Stimulated activated CD8-positive, alpha-beta memory T cell treated with anti-CD3 and anti-CD28 coated beads, Interleukin-12 subunit alpha, Interleukin-12 subunit beta, amount 100 ng/mL, for 24 hours (primary cell): Measurements from ENCODE around the gene GIT2.
"Not testable (repeated sequence)": the region's sequence is repeated elsewhere in the genome, so short reads cannot be mapped to it uniquely, and the experiment has no call there.

Experiments
- DNase-seq: peaks from one replicate; pipeline ENCODE4 v3.0.0-alpha.2; 2020; ENCODE audit errors: extremely low read depth

Gene GIT2

GRCh38 chr12:109946913-109947312 is 49.3 kb downstream of the GIT2 start:
- DNase-seq: no peak

GRCh38 chr12:109946505-109946904 is 49.7 kb downstream of the GIT2 start:
- DNase-seq: no peak

GRCh38 chr12:109944561-109945359 is 51.4 kb downstream of the GIT2 start:
- no peak for DNase-seq

GRCh38 chr12:109943811-109944210 is 52.4 kb downstream of the GIT2 start:
- no peak for DNase-seq

GRCh38 chr12:109940339-109940923 is 55.7 kb downstream of the GIT2 start:
- DNase-seq: no peak

- DNase-seq: no peak
Measured at GRCh38 chr12:109939504-109939903, 56.7 kb downstream of the GIT2 start.

DNA sequence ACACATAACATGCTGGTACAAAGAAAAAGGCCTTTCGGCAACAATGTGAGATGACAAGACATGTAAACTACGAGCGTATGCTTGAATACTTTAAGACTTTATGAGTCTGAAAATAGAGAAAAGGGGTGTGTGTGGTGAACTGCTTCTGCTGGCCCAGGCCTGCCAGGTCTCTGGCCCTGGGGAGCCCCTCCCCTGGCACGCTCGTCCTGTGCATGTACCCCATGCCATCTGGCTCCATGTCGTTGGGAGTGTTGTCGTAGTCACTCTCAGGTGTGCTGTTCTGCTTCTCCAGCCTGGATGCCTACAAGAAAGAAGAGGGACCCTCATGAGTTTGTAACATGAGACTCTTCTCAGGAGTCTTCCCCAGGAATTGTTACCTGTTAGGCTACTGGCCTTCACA is 57.2 kb downstream of the GIT2 start:
- DNase-seq: no peak

DNA sequence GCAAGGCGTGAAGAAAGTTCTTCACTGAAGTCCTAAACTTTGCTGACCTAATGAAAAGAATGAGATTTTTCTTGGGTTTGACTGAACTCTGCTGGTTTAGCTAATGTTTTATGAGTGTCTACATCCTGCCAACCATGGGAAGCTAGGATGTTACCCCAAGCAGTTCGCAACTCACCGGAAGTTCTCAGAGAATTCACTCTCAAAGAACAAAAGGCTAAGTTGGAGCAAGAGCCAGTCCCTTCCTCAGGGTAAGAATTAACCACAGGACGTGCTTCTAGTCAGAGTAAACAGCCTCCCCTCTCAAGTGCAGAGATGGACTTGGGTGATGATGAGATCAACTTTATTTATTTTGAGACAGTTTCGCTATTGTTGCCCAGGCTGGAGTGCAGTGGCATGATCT is 58.8 kb downstream of the GIT2 start:
- no peak for DNase-seq

- DNase-seq: no peak
Measured at GRCh38 chr12:109934026-109934425, 62.1 kb downstream of the GIT2 start.

GRCh38 chr12:109932878-109933503 is 63.2 kb downstream of the GIT2 start:
- no peak for DNase-seq

DNA sequence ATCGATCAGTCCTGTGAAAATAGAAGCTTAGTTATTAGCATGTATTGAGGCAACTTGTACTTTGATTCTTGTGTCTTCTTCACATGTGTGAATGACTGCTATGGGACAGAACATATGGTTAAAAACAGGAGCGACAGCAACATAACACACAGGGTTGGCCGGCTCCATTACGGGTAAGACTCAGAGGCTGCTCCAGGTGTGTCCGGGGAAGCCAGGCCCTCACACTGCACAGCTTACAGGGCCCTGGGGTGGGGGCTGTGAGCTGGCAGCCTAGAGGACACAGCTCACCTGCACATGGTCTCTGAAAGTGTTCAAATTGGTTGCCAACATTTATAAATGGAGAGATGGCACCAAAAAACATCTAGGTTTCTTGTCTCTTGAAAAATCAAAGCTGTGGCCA is 65.0 kb downstream of the GIT2 start:
- no peak for DNase-seq

- no peak for DNase-seq
Measured at GRCh38 chr12:109930028-109930800, 66.0 kb downstream of the GIT2 start.

DNA sequence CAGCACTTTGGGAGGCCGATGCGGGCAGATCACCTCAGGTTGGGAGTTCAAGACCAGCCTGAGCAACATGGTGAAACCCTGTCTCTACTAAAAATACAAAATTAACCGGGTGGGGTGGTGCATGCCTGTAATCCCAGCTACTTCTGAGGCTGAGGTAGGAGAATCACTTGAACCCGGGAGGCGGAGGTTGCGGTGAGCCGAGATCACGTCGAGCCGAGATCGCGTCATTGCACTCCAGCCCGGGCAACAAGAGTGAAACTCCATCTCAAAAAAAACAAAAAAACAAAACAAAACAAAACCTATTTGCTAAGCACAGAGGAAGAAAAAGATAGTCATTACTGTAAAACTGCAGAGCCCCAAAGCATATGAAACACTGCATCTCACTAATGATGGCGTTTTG is 66.8 kb downstream of the GIT2 start:
- DNase-seq: not testable (repeated sequence)

DNA sequence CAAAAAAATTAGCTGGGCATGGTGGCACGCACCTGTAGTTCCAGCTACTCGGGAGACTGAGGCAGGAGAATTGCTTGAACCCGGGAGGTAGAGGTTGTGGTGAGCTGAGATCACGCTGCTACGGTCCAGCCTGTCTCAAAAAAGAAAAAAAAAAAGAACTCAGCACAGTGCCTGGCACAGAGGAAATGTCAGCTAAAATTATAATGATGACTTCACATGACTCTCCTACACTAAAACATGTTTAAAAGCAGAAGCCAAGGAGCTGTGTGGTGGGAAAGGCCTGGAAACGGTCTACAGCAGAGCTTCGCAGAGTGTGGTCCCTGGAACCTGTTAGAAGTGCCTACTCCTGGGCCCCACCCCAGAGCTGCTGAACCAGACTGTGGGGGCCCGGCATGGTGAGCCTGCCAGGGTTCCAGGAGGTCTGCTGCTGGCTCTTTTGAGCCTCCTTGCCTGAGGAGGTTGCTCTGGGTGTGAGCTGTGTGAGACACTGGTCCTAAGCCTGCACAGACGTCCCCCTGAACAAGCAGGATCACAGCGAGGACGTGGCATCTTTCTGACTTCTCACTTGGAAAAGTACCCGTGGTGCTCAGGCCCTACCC is 68.0 kb downstream of the GIT2 start:
- no peak for DNase-seq

DNA sequence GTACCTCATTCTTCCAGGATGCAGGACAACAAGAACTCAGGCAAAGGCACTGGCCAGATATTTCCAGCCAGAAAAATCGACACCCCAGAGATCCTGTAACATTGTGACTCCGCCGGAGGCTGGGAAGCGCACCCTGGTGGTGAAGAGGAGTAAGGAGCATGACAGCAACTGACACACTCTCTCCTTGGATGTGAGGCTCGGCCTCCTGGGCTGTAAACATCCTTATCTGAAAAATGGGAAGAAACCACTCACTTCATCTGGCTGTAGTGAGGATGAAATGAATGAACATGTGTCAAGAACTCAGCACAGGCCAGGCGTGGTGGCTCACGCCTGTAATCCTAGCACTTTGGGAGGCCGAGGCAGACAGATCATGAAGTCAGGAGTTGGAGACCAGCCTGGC is 68.5 kb downstream of the GIT2 start:
- DNase-seq: no peak

- DNase-seq: no peak
Measured at GRCh38 chr12:109926488-109927210, 69.5 kb downstream of the GIT2 start.

DNA sequence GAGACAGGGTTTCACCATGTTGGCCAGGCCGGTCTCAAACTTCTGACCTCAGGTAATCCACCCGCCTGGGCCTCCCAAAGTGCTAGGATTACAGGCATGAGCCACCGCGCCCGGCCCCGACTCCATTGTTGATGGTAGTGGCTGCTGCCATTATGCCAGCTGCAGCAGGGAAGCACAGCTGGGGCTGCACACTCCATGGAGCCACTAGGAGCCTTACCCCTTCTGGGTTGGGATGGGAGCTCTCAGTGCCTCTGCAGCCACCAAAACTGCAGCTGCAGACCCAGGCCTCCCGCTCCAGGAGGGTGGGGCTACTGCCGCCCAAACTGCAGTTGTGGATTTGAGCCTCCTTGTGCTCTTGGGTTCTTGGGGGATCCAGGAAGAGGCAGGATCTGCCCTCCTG is 70.2 kb downstream of the GIT2 start:
- no peak for DNase-seq

DNA sequence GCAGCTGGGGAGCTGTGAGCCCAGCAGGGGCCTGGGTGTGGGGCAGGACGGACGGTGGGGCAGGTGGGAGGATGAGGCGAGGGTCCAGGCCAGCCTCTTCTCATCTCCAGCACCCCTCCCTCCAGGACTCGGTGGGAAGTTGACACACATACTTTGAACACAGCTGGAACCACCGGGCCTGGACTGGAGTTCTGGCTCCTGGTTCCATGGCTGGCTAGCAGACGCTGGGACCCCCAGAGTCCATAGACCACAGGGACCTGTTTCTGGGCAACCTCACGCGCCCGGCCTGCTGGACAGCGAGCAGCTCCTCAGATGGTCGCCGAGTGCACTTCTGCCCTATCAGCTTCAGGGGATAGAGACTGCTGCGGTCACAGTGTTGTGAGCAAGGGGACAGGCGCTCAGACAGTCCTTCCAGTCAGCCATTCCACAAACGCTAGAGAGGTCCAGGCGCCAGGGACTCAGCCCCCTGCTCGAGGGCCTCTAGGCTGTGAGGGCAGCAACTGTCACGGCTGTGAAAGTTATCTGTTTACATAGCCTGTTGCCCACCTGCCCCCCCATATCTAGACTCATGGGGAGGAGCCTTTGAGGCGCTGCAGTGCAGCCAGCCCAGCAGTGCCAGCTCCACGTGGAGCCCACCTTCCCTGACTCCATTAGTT is 70.9 kb downstream of the GIT2 start:
- no peak for DNase-seq

DNA sequence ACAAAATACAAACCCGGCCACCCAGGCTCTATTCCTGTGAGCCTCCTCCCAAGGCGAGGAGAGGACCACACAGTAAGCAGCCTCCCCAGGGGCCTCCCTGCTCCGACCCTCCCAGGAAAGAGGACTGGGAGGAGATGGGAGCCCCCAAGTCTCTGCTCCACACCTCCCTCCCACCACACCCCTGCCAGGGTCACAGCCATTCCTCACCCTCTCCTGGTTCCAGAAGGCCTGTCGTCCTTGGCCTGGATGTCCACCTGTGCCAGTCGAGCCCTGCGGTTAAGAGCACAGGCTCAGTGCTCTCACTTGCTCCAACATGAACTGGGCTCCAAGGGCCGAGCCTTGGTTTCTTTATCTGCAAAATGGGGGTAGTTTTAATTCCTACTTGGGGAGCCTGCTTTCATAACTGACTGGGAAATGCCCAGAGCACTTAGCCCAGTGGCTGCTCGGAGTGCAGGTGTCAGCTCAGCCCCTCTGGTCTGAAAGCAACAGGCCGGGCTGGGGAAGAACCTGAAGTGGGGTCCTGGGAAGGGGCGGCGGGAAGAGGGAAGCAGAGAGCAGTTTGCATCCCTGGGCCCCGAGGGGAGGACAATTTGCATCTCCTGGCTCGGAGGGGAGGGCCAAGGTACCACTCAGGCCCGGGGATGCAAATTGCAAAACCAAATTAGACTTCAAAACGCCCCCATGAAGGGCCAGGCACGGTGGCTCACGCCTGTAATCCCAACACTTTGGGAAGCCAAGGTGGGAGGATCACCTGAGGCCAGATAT is 72.5 kb downstream of the GIT2 start:
- DNase-seq: no peak

- DNase-seq: no peak
Measured at GRCh38 chr12:109923038-109923437, 73.1 kb downstream of the GIT2 start.
